Measurements from ENCODE around the gene KIF1C. TPM values are rescaled to one million over a fixed set of nuclear protein-coding genes. Genes with fewer than 3 reads are reported as not detected.
A peak's percentile ranks its signal among the peaks of the same experiment; 100 is the strongest.

The KIF1C gene
- total and polyA plus RNA-seq, 2 experiments from 2014 or later: 39.8 to 72.7 TPM

GRCh38 chr17:4949321-4950074, 48.3 kb upstream of the KIF1C start:
- WGBS, 2 experiments (ENCODE audit: low coverage in 1 of 2, low lambda C conversion rate in 2 of 2, missing lambda C conversion rate in 2 of 2): 1% methylated on average over 37 to 49 of the region's 75 CpGs
- in situ Hi-C loops (cut with MboI): no loop called here

GRCh38 chr17:4950075-4950745, 47.5 kb upstream of the KIF1C start:
- Histone ChIP-seq H3K9me3 (ENCODE audit: low read depth) (no peaks in the 10 kb centered on the region), H3K4me3 (peak overlapping the region; percentile 93), H3K36me3 (ENCODE audit: low read depth) (peaks cover 11% of the 10 kb centered on the region), H3K9ac (peak overlapping the region; percentile 83), H3K9me2 (ENCODE audit: insufficient read depth) (no peaks in the 10 kb centered on the region), H2AFZ (peak overlapping the region; percentile 73), H3K27ac (peak overlapping the region; percentile 91), H3K79me2 (ENCODE audit: insufficient read depth) (peaks cover 31% of the 10 kb centered on the region), H3F3A (ENCODE audit: insufficient read depth) (peaks cover 32% of the 10 kb centered on the region), H3K4me1 (ENCODE audit: insufficient read depth) (peaks cover 19% of the 10 kb centered on the region), H3K27me3 (replicated peaks; ENCODE audit: insufficient read depth) (no peaks in the 10 kb centered on the region), H4K20me1 (ENCODE audit: insufficient read depth) (no peaks in the 10 kb centered on the region; the same call in 1 of the 2 replicates), H3K4me2 (ENCODE audit: unreplicated experiment) (peak overlapping the region; percentile 50)
- whole genome bisulfite sequencing, 2 experiments (ENCODE audit: low coverage in 1 of 2, low lambda C conversion rate in 2 of 2, missing lambda C conversion rate in 2 of 2): 26 to 34% methylated on average over 32 to 51 of the region's 52 CpGs
- no peak for TF ChIP-seq EZH2phosphoT487 (IDR thresholded peaks at IDR 0.05; ENCODE audit: insufficient read depth, low read depth)
- no peak for TF ChIP-seq EZH2 (IDR thresholded peaks at IDR 0.05; ENCODE audit: insufficient read depth, poor library complexity, severe bottlenecking)
- peak; percentile 73 for DNase-seq
- in situ Hi-C loops (cut with MboI): no loop called here

More at GRCh38 chr17:4949321-4950074, 48.3 kb upstream of the KIF1C start:
- Histone ChIP-seq H3K4me2 (ENCODE audit: unreplicated experiment) (peak overlapping the region; percentile 97), H3K9me3 (ENCODE audit: low read depth) (no peaks in the 10 kb centered on the region), H2AFZ (peak overlapping the region; percentile 65), H3K27me3 (replicated peaks; ENCODE audit: insufficient read depth) (no peaks in the 10 kb centered on the region), H3K36me3 (ENCODE audit: low read depth) (peaks cover 11% of the 10 kb centered on the region), H3K9me2 (ENCODE audit: insufficient read depth) (no peaks in the 10 kb centered on the region), H3K79me2 (ENCODE audit: insufficient read depth) (peaks cover 38% of the 10 kb centered on the region), H3F3A (ENCODE audit: insufficient read depth) (peaks cover 38% of the 10 kb centered on the region), H3K4me3 (peak overlapping the region; percentile 93), H4K20me1 (ENCODE audit: insufficient read depth) (peaks cover 5% of the 10 kb centered on the region; the same call in 1 of the 2 replicates), H3K4me1 (ENCODE audit: insufficient read depth) (peaks cover 25% of the 10 kb centered on the region), H3K27ac (peak overlapping the region; percentile 91), H3K9ac (peak overlapping the region; percentile 83)
- no peak for TF ChIP-seq EZH2 (IDR thresholded peaks at IDR 0.05; ENCODE audit: insufficient read depth, poor library complexity, severe bottlenecking)
- peak; percentile 80 for DNase-seq

GRCh38 chr17:4950746-4951204, 47.0 kb upstream of the KIF1C start, which contains the start of gene ENO3:
Gene ENO3 (plus strand): TSS chr17:4951119. CDS start chr17:4951830, 711 bp downstream.
- no peak for TF ChIP-seq EZH2 (IDR thresholded peaks at IDR 0.05; ENCODE audit: insufficient read depth, poor library complexity, severe bottlenecking)
- TF ChIP-seq EZH2phosphoT487 (IDR thresholded peaks at IDR 0.05; ENCODE audit: insufficient read depth, low read depth): no peak
- peaks cover 27% of the 10 kb centered on the region for H3F3A ChIP-seq (ENCODE audit: insufficient read depth)
- H3K79me2 ChIP-seq (ENCODE audit: insufficient read depth): peaks cover 25% of the 10 kb centered on the region
- H3K4me2 ChIP-seq (ENCODE audit: unreplicated experiment): peak within 1 kb of the TSS; percentile 50
- H3K27me3 ChIP-seq (replicated peaks; ENCODE audit: insufficient read depth): no peaks in the 10 kb centered on the region
- peak within 1 kb of the TSS; percentile 93 for H3K4me3 ChIP-seq
- no peaks in the 10 kb centered on the region; the same call in 1 of the 2 replicates for H4K20me1 ChIP-seq (ENCODE audit: insufficient read depth)
- H3K9me3 ChIP-seq (ENCODE audit: low read depth): no peaks in the 10 kb centered on the region
- H2AFZ ChIP-seq: peak within 1 kb of the TSS; percentile 73
- no peaks in the 10 kb centered on the region for H3K9me2 ChIP-seq (ENCODE audit: insufficient read depth)
- peak within 1 kb of the TSS; percentile 83 for H3K9ac ChIP-seq
- H3K27ac ChIP-seq: peak within 1 kb of the TSS; percentile 91
- peaks cover 14% of the 10 kb centered on the region for H3K4me1 ChIP-seq (ENCODE audit: insufficient read depth)
- in situ Hi-C loops (cut with MboI): no loop called here
- no peak for DNase-seq
- 55 to 59% methylated on average over 7 of the region's 7 CpGs for WGBS, 2 experiments (ENCODE audit: low coverage in 1 of 2, low lambda C conversion rate in 2 of 2, missing lambda C conversion rate in 2 of 2)
- H3K36me3 ChIP-seq (ENCODE audit: low read depth): peaks cover 8% of the 10 kb centered on the region

- Histone ChIP-seq H3K4me3 (no peak overlapping the region), H3K9me3 (ENCODE audit: low read depth) (no peaks in the 10 kb centered on the region), H3K9ac (no peak overlapping the region), H3K27me3 (replicated peaks; ENCODE audit: insufficient read depth) (no peaks in the 10 kb centered on the region), H3F3A (ENCODE audit: insufficient read depth) (peaks cover 21% of the 10 kb centered on the region), H2AFZ (no peak overlapping the region), H3K27ac (no peak overlapping the region), H4K20me1 (ENCODE audit: insufficient read depth) (no peaks in the 10 kb centered on the region; the same call in 1 of the 2 replicates), H3K4me1 (ENCODE audit: insufficient read depth) (peaks cover 13% of the 10 kb centered on the region), H3K4me2 (ENCODE audit: unreplicated experiment) (no peak overlapping the region), H3K36me3 (ENCODE audit: low read depth) (peaks cover 4% of the 10 kb centered on the region; the same call in 1 of the 2 replicates), H3K79me2 (ENCODE audit: insufficient read depth) (peaks cover 18% of the 10 kb centered on the region), H3K9me2 (ENCODE audit: insufficient read depth) (no peaks in the 10 kb centered on the region)
- in situ Hi-C loops (cut with MboI): no loop called here
- no peak for TF ChIP-seq EZH2phosphoT487 (IDR thresholded peaks at IDR 0.05; ENCODE audit: insufficient read depth, low read depth)
- TF ChIP-seq EZH2 (IDR thresholded peaks at IDR 0.05; ENCODE audit: insufficient read depth, poor library complexity, severe bottlenecking): no peak
- 94 to 100% methylated on average over 3 of the region's 3 CpGs for WGBS, 2 experiments (ENCODE audit: low coverage in 1 of 2, low lambda C conversion rate in 2 of 2, missing lambda C conversion rate in 2 of 2)
- DNase-seq: no peak
Observed at GRCh38 chr17:4951486-4951885, 46.3 kb upstream of the KIF1C start.

All from GM23248 (cell line).